Epidermal melanocyte (primary cell): ENCODE measurements around the gene MSRB2.

Experiments used
- DNase-seq: peaks from one replicate; pipeline ENCODE4 v3.0.0; 2011; ENCODE audit warnings: low spot score; ENCODE audit not compliant: insufficient read length

The MSRB2 gene

DNA sequence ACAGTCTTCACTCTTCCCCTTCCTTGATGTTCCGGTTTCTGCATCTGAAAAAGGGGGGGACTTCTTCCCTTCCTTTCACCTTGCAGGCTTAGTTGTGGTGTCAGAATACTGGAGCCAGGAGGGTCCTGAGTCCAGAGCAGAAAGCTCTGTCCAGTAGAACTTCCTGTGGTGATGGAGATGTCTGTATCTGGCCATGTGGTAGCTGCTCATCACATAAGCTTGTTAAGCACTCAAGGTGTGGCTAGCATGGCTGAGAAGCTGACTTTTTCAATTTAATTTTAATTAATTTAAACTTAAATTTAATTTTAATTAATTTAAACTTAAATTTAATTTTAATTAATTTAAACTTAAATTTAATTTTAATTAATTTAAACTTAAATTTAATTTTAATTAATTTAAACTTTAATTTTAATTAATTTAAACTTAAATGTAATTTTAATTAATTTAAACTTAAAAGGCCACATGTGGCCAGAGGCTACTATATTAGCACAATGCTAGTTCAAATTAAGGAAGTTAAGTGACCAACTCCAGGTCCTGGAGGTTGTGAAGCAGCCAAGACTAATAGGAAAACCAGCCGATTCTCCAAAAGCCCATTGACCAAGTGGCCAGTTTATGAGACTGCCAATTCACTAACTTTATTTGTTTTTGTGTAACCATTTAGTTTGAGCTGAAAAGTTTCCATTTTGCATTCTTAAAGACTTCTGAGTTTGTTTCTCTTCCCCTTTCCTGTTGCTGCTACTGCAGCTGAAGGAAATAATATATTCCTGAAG, 16.3 kb downstream of the MSRB2 start:
- DNase-seq = no peak

DNA sequence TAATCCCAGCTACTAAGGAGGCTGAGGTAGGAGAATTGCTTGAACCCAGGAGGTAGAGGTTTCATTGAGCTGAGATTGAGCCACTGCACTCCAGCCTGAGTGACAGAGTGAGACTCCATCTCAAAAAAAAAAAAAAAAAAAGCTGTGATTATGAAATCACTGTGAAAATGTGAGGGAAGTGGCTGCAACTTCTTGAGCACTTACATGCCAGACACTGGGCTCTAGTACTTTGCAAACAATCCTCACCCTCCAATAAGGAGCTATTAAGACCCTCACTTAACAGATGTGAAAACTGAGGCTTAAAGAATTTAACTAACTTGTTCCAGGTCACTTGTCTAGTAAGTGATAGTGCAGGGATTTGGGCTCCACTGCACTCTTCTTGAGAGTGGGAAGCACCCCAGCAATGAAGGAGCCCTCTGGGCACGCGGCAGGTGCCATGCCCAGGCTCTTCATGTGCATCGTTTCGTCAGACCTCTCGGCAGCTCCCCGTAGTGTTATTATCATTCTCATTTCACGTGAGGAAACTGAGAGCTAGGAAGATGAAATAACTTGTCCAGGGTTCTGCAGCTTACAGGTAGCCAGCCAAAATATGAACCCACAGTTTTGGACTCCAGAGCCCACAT, 19.0 kb downstream of the MSRB2 start:
- DNase-seq = no peak

DNA sequence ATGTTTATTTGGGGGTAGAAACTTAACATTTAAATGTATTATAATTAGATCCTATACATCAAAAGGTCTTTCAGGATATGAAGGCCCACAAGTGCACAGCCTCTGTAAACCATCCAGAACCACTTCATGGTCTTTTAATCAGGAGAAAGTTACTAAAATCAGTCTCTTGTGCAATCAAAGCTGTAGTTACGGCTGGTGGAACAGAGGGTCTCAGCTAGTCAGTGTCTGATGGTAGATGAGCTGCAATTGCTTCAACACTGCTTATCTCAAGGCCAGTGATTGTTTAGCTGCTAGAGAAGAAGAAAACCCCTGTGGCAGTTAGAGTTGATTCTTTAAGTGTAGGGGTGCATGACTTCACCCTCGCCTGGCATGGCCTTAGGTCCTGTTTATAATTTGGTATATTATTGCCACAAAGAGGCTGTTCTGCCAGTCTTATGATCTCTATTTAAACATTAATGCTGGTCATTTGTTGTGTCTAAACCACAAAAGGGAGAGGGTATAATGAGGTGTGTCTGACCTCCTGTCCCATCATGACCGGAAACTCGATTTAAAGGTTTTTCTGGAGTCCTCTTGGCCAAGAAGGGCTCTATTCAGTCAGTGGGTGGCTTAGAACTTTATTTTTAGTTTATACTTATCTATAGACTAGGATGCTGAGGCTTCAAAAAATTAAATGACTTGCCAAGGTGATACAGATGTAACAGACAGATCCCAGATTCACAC, 21.3 kb downstream of the MSRB2 start:
- DNase-seq = no peak

DNA sequence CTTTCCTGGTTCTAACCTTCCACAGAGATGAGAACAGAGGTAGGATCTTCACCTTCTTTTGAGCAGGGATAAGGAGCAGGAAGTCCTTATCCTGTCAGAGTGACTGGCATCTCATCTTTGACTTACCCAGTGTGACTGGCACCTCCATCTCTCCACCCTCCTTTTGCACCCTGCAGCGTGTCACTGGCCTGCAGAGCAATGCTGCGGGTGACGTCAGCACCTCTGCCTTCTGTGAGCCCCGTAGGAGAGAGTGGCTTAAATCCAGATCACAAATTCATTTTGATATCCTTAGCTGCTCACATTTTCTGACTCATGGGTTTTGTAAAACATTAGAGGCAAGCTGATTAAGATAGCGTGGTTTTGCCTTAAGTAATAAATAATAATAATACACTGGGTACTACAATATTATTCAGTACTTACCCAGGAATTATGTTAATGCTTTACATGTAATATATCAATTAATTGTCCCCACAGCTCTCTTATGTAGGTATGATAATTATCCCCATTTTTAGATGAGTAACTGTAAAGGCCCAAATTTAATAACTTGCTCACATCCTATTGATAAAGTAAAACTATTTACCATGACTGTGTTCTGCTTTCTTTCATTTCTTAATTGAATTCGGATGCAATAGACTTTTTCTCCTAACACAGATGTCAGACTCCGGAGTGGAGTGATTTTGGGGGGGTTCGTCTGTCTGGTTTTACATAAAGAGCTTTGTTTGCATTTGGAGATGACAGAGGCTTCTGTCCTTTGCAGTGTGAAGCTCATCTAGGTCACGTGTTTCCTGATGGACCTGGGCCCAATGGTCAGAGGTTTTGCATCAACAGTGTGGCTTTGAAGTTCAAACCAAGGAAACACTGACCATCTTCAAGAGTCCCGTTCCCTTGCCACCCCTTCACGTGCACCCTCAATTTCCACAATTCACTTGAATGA, 24.9 kb downstream of the MSRB2 start:
- DNase-seq = no peak

DNA sequence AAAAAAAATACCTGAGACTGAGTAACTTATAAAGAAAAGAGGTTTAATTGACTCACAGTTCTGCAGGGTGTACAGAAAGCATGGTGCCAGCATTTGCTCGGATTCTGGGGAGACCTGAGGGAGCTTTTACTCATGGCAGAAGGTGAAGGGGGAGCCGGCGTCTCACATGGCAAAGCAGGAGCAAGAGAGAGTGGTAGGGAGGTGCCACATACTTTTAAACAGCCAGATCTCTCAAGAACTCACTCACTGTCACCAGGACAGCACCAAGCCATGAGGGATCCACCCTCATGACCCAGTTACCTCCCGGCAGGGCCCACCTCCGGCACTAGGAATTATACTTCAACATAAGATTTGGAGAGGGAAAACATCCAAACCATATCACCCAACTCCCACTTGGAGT, 25.8 kb downstream of the MSRB2 start:
- DNase-seq = no peak

DNA sequence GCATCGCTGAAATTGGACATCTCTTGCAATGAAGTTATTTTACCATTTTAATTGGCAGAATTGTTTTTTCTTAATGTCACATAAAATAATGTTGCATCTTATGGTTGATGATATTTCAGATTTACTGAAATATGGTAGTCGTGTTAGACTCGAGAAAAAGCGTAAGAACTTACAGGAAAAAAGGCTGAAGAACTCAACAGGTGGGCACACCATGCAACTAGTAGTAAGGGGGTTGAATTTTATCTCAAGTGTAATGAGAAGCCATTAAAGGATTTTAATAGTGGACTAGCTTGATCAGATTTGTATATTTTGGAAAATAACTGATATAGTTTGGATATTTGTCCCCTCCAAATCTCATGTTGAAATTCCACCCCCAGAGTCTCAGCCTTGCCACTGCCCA, 41.1 kb downstream of the MSRB2 start:
- no peak for DNase-seq

DNA sequence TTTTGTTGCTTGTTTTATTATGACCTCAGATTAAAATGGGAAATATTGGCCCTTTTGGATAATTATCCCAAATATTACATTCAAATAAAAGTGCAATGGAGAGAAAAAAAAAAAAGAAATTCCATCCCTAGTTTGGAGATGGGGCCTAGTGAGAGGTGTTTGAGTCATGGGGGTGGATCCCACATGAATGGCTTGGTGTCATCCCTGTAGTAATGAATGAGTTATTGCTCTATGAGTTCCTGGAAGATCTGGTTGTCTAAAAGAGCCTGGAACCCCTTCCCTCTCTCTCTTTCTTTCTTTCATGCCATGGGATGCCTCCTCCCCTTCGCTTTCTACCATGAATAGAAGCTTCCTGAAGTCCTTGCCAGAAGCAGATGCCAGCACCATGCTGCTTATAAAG, 44.3 kb downstream of the MSRB2 start:
- no peak for DNase-seq

DNA sequence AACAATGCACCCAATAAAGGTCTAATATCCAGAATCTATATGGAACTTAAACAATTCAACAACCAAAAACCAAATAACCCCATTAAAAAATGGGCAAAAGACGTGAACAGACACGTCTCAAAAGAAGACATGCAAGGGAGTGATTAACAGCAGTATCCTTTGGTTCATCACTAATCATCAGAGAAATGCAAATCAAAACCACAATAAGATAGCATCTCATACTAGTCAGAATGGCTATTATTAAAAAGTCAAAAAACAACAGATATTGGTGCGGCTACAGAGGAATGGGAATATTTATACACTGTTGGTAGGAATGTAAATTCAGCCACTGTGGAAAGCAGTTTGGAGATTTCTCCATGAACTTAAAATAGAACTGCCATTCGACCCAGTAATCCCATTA, 46.6 kb downstream of the MSRB2 start:
- DNase-seq = no peak

DNA sequence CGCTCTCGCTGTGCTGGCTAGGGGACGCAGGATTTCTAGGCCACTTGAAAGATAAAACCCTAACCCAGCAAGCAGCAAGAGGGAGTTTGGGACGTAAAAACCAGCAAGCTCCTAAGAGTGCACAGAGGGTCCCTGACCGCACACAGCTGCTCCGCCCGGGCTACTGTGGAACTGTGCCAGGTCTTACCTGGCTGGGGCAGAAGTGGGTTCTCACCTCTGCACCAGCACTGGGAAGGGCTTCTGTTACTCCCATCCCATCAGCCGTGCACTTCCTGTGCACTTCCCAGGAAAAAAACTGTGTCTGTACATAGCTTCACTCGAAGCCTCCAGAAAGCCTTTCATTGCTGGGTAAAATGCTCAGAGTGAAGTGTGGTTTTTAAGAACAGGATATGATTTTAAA, 50.9 kb downstream of the MSRB2 start:
- DNase-seq = no peak

DNA sequence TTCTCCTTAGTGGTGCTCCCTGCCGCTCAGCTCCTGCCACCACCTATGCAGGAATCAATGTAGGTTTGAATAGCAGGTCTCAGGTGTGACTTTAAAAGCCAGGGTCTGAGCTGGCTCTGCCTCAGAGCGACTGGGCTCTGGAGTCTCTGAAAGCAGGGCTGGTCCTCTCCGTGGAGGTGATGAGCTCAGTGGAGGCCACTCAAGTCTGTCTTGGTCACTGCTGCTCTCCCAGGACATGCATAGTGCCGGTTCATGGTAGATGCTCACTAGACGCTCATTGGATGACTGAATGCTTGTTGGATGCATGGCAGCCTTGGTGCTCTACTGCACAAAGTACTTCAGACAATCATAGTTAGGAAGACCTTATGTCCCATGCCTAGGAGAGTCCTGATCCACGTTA, 51.7 kb downstream of the MSRB2 start:
- DNase-seq = no peak

DNA sequence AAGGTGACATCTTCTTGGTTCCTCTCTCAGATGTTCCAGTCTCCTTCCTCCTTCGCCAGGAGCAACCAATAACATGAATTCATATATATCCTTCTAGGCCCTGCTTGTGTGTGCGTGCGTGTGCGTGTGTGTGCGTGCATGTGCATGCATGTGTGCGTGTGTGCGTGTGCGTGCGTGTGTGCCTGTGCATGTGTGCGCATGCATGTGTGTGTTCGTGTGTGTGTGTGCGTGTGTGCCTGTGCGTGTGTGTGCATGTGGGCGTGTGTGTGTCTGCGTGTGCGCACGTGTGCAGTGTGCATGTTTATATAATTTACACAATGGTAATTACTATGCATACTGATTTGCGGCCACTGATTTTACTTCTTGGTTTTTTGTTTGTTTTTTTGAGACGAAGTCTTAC, 52.8 kb downstream of the MSRB2 start:
- no peak for DNase-seq

DNA sequence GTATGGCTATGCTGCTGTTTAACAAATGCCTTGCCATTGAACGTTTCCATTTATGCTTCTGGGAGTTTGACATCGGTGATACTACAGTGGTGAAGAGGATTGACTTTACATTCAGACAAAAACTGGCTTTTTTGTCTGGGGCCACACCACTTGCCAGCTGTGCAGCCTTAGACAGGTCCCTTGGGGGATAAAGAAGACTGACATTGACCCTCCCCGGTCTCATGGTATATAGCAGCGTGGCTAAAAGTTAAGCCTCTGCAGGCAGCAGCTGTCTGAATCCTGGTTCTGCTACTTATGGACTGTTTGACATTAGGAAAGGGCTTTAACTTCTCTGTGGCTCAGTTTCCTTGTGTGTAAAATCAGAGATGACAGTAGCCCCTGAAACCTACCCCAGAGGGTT, 54.7 kb downstream of the MSRB2 start:
- no peak for DNase-seq

DNA sequence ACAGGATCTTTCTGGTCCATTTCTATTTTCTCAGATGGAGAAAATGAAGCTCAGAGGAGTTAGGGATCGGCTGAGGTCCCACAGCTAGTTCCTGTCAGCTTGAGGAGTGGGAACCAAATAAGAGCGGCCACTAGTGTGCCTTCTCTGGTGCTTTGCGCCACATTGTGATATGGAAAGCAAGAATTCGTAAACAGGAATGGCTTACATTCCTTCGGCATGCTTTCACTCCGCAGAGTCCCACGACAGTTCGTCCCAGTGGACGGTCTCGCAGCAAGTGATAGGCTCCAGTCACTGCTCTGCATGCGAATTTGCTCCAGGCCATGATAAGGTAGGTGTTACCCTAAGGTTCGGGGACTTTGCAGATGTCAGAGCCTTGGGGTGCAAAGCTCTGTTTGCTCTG, 55.2 kb downstream of the MSRB2 start:
- no peak for DNase-seq

DNA sequence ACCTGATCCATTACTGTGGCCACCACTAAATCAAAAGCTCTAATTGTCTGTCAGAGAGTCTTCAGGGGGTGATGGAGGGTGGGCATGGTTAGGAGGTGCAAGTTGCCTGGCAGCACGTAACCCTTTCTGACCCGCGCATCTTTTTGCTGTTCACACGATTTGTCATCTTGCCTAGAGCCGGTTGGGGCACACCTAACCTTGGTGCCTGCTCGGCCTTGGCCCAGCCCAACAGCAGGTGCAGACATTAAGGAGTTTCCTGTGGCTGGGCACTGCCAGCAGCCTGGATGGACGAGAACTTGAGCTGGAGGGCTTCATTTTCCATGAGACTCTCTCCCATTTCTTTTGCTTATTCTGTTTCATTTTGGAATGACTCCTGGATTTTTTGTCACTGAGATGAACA, 55.7 kb downstream of the MSRB2 start:
- no peak for DNase-seq

DNA sequence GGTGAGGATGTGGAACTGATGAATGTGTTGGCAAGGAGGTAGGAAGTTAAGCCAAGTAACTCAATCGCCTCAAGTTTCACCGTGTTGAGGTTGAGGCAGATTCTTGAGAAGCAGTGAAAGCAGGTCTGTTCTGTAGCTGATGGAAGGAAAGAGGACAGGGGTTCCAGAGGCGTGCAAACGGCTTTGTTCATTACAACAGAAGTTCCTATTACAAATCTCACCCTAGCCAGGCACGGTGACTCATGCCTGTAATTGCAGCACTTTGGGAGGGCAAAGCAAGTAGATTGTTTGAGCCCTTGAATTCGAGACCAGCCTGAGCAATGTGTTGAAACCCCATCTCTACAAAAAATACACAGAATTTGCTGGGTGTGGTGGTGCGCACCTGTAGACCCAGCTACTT, 59.8 kb downstream of the MSRB2 start:
- no peak for DNase-seq

DNA sequence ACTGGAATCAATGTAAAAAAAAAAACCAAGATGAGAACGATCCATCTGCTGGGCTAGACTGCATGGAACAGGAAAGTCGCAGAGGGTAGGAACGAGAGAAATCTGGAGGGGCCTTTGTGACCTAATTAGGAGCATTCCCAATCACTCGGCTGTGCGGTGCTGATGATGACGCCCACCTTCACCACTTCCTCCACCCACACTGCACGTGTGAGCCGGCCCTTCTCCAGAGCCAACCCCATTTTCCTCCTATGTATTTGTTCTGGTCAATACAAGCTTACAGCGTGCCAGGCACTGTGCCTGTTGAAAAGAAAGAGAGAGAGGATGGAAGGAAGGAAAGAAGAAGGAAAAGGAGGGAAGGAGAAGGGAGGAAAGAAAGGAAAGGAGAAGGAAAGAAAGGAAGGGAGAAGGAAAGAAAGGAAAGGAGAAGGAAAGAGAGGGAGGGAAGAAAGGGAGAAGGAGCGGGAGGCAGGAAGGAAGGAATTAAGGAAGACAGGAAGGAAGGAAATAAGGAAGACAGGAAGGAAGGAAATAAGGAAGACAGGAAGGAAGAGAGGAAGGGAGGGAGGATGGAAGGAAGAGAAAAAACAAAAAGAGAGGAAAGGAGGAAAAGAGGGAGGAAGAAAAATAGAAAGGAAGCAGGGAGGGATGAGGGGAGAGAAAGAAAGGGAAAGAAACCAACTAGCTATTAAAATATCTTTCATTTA, 61.2 kb downstream of the MSRB2 start:
- no peak for DNase-seq

DNA sequence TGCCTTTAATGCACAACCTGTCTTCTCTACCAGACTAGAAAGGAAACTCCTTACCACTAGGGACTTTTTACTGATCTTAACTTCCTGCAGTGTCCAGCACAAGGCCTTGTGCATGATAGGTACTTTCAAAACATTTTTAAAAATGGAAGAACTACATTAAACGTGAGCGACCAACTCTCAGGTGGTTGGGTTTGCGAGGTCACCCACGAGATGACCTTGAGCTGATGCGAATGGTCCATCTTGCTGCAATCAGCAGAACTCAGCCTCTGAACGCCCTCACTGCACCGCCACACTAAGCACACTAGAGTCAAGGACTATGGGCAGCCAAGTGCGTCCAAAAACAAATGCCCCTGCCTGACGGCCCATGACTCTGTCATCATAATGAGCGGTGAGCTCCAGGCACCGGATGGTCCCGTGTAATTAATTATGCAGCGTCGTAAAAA, 61.9 kb downstream of the MSRB2 start:
- DNase-seq = no peak

DNA sequence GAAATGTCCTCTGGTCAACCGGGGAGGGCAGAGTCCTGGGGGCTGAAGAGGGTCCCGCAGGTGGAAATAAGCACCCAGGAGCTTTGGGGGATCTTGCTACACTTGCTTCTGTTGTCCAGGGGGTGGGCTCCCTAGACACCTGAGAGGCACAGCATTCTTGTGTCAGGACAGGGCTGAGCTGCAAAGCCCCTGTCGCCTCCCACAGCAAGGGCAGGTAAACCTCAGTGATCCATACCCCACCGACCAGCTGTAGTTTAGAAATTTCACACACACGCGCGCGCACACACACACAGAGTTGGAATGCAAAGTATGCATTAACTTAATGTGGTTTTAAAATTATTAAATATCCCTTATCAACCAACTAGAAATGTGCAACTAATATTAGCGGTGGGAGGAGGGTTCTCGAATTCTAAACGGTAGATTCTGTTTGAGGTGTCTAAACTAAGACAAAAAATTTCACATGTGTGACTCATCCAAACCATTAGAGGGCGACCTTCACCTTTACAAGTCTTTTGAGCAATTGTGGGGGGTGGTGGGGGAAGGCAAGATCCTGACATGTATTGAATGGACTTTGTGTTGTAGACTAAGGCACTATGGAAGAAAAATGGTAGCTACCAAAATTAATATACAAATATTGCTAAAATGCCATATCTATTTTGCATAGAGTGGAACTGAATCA, 62.5 kb downstream of the MSRB2 start:
- no peak for DNase-seq

DNA sequence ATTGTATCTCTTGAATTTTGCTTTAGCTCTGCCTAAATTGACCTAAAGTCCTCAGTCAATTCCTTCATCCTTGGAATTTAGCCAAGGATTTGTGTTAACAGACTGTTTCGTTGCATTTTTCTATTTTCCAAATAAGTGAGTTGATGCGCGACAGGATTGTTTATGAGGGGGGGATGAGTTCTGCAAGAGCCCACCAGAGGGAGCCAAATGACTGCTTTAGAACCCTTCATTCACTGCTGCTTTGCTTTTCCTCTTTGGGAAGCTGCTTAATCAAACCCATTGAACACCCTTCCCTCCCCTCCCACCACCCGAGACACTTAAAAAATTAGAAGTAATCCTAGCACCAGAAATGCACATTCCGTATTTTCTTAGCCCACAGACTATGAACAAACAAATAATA, 63.0 kb downstream of the MSRB2 start:
- DNase-seq = peak; percentile 75

DNA sequence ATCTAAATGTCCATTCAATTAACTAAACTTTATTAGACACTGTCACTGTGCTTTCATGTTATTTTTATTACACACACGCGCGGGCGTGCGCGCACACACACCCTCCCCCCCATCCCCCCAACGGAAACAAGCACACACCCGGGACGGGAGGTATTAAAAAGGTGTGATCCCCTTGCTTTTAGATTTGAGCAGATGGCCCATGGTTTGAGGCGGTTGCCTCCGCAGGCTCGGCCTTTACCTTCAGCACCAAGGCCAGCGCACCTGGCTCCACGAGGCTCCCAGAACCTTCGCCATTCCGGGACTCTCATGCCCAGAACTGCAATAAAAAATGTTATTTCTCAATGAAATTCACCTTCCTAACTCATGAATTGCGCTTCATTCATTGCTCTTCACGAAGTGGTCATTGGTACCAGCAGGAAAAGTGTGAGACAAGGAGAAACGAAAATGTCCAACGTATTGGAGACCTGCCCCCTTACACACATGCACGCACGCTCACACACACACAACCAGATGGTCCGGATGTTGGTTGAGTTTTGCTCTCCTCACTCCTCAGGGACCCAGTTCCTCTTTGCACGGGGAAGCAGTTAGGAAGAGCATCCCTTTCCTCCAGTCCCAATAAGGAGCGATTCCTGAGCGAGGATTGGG, 76.0 kb downstream of the MSRB2 start:
- no peak for DNase-seq
